NK-92 treated with Interleukin-12 subunit alpha and Interleukin-12 subunit beta, amount 100 ng/mL, for 24 hours (cell line): ENCODE results near the gene LARP4B.
A peak's percentile ranks its signal among the peaks of the same experiment; 100 is the strongest.

Source experiments
- DNase-seq: peaks from one replicate; lab custom pipeline; 2025; lab: John Stamatoyannopoulos, UW

Gene LARP4B

DNA sequence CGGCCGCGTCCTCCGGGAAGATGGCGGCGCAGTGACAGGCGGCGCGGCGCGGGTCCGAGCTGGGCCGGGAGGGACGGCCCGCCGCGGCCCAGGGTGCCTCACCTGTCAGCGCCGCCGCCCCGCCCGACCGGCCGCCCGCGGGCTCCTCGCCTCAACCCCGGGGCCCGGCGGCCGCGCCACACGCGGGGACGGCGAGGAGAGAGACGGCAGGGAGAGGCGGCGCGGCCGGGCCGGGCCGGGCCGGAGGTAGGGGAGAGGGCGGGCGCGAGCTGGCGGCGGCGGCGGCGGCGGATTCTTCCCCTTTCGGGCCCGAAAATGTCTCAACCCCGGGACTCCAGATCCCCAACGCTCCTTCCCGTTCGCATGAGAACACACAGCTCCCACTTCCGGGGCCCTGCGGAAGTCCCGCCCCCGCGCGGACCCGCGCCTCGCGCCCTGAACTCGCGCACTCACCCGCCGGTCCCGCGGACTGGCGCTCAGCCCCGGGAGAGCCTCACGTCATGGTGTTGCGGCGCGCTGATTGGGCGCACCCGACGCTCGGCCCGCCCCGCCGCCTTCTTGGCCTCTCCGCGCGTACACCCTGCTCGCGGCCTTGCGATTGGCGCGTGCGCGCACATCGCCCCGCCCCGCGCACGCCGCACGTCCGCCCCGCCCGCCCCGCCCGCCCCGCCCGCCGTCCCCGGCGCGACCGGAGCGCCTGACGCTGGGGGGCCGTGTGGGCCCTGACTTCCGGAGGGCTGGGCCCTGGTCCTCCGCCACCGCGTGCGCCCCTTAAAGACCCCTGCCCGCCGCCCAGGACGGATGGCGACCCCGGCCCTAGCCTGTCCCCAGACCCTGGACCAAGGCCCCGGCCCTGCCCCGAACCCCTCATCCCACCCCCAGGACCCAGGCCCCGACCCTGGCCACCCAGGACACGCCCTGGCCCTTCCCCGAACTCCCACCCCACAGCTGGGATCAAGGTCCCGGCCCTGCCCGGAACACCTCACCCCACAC, at the start of gene LARP4B:
Gene LARP4B, minus strand, starts transcription at position 380 of the 993 bp plus-strand sequence. CDS start 45,984 bp downstream, outside the sequence.
- DNase-seq: peak; percentile 76

DNA sequence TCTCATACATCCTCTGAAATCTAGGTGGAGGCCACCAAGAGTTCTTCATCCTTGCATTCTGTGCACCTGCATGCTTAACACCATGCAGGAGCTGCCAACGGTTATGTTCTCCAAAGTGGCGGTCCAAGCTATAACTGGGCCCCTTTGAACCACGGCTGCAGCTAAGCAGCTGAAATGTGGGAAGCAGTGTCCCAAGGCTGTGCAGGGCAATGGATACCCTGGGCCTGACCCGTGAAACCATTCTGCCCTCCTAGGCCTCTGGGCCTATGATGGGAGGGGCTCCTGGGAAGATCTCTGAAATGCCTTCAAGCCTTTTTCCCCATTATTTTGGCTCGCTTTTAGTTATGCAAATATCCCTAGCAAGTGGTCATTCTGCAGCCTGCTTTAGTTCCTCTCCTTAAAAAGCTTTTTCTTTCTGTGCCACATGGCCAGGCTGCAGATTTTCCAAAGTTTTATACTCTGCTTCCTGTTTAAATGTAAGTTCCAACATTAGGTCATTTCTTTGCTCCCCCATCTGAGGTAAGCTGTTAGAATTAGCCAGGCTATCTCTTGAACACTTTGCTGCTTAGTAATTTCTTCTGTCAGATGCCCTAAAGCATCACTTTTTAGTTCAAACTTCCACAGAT, 49.1 kb upstream of the LARP4B start:
- no peak for DNase-seq

DNA sequence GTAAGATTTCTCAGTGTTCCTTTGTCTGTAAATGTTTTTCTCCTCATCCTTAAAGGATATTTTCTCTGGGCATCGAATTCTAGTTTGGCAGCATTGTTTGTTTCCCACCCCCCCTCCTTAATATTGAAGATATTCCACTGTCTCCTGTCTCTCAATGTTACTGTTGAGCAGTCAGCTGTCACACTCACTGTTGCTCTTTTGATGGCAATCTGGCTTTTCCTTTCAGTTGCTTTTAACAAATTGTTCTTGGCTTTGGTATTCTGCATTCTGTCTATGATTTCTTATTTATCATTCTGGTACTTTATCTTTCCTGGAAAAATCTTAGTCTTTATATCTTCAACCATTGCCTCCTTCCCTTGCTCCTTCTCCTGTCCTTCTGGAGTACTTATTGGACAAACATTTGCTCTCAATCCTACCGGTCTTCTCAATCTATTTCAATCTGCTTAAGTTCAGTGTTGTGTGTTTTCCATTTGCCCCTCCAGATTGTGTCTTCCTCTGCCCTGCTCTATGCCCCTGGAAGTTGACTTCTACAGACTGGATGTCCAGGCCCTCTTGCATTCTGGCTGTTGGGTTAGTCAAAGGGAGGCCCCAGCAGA, 47.4 kb upstream of the LARP4B start:
- DNase-seq: no peak

DNA sequence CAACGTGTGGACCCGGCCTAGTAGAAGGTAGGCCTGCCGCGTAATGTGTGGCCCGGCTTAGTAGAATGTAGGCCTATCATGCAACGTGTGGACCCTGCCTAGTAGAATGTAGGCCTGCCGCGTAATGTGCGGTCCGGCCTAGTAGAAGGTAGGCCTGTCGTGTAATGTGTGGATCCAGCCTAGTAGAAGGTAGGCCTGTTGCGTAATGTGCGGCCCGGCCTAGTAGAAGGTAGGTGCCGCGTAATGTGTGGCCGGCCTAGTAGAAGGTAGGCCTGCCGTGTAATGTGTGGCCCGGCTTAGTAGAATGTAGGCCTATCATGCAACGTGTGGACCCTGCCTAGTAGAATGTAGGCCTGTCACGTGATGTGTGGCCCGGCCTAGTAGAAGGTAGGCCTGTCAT, 44.8 kb upstream of the LARP4B start:
- no peak for DNase-seq

DNA sequence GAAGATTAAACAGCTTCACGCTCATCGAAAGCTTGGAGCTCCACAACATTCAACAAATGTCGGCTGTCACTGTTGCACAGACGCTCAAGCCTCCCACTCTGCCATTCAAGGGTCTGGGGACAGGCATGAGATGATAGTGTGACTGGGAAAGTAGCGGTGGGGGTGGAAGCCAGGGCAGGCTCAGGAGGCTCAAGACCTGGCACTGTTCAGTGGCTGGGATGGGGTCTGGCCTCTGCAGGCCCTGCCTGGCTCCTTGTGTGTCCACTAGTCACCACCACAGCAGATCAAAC, 43.2 kb upstream of the LARP4B start:
- DNase-seq: no peak

DNA sequence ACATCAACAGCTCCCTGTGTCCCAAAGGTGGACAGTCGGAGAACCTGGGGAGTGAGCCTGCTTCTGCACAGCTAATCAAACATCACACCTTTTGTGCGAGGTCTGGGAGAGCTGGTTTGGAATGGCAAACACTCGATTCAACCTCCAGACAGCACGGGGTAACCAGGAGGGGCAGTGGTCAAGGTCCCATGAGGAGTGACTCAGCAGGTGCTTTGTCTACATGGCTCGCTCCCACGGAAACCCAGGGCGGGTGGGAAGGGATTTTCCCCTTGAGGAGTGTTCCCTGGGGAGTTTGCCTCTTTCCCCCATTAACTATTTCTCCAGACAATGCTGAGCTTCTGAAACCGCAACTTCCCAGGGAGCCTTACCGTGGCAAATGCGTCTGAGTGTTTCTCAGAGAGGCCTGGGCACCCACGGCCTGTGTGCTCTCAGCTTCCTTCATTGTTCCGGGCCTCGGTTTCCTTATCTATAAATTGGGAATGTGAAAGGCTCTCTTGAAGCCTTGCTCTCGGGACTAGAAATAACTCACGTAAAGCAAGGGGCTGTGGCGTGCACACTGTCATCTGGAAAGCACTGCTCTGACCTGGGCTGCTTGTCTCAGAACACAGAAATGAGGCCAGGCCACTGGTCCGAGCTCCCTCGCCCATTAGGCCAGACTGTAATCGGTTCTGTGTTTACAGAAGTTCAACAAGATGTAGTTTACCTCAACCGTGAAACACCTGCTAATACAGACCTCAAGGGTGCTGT, 42.7 kb upstream of the LARP4B start:
- DNase-seq: no peak

DNA sequence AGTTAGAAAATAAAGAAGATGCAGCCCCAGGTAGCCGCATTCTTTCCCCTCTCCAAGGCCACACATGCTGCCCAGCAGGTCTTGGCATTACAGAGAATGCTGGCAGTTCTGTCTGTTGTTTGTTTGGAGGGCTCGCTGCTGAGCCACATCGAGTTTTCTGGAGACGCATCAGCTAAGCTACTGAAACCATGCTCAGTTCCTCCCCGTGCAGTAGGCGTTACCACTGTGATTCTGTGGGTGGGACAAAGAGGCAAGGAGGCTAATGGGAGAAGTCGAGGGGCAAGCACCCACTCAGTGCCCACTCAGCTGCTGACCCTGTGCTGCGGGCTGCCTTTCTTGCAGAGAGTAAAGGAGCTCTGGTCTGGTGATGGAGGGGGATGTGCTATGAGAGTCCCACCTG, 41.3 kb upstream of the LARP4B start:
- no peak for DNase-seq

DNA sequence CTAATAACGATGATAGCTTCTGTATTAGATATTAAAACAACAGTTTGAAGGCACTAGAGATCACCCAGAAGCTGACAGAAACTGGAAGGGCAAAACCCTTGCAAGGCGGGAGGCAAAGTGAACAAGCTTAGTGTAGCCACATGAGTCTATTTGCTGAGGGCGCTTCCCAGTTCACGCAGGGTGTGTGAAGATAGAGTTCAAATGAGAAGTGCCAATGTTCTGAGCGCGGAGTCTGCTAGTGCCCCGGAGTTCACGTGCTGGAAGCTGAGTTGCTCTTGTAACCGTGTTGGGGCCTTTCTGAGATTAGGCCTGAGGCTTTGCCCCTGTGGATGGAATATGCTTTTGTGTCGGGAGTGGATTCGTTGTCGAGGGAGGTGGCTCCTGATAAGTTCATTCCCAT, 40.1 kb upstream of the LARP4B start:
- no peak for DNase-seq

DNA sequence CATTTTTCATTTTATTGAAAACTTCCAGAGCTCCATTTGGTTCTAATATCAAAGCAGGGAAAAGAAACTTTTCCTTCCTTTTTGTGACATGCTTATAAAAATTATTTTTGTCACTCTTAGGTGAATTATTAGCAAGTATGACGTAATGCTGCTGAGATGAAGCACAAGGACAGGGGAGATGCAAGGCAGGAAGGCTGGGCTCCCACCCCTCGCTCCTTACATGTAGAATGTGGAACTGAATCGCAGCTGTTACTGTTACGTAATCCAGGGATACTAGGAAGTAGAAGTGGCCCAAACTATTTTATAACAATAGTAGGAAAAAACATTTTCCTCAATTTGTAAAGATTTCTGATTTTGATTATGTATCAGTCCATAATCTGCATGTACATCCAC, 39.6 kb upstream of the LARP4B start:
- no peak for DNase-seq

DNA sequence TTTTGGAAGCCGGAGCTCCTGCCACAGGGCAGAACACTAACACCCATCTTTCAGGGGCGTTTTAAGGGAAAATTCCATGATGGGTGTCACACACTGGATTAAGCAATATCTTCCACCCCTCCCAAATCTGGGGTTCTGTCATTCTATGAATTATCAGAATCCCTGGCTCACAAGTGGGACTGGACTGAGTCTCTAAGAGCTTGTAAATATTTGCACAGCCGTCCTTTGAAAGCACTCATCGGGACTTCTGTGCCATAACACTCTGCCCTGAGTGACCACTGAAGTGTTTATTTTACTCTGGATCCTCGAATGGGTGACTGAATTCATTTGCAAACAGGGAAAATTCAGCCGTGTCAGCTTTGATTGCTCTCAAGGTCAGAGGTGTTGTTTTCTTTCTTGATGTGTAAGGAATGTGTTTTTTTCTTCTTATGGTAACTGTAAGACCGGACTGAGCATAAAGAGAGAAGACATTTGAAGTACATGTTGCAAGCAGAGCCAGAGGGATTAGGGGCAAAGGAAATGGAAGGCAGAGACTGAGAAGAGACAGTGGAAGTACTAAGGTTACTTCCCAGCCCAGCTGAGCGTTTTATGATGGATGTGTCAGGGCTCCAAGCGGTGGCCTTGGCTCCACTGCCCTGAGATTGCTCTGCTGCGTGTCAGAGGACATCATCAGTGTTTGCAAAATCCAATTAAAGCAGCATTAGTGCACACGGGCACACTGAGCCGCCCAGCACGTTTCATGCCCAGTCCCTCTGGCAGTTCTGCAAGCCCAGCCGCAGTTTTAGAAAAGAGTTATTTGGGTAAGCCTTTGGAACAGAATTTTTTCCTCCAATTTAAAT, 39.0 kb upstream of the LARP4B start:
- no peak for DNase-seq

DNA sequence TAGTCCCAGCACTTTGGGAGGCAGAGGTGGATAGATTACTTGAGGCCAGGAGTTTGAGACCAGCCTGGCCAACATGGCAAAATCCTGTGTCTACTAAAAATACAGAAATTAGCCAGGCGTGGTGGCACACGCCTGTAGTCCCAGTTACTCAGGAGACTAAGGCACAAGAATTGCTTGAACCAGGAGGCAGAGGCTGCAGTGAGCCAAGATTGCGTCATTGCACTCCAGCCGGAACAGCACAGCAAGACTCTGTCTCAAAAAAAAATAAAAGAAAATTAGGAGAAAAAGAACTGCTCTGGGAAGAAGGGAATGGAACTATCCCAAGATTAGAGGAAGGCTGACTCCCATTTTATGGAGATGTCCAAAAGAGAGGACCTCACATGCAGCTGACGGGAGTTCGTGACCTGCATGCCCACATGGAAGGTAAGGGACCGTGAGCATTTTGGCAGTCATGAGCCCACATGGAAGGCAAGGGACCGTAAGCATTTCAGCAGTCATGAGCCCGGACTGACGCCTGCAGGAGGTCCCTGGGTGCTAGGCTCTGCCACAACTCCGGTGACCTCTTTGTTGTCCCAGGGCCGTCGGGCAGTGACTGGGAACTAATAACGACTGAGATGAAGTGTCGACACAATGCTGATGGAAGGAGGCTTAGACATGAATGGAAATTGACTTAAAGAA, 38.1 kb upstream of the LARP4B start:
- DNase-seq: no peak

DNA sequence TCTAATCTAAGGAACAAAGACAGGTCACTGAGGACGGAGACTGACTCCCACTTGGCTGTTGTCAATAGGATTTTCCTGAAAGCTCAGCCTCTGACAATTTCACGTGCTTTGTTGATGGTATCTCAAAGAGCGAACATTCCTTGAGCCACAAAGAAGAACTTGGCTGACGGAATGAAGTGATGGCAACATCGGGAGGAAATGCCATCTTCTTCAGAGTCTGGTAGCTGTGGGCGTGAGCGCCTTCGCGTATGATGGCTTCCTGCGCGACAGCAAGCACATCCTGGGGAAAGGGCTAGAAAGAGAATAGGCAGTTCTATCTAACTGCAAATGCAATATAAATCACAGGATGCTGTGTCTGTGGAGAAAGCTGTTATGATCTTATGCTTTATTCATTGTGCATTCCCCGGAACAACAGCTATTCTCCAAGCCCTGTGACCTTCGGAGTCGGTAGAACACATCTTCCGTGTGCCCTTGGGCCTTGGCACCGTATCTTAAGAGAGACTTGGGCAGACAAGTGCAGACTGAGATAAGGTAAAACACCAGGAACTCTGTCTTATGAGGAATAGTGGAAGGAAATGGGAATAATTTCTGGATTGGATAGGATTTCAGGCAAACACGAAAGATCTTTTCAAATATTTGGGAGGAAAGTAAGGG, 37.2 kb upstream of the LARP4B start:
- DNase-seq: no peak

DNA sequence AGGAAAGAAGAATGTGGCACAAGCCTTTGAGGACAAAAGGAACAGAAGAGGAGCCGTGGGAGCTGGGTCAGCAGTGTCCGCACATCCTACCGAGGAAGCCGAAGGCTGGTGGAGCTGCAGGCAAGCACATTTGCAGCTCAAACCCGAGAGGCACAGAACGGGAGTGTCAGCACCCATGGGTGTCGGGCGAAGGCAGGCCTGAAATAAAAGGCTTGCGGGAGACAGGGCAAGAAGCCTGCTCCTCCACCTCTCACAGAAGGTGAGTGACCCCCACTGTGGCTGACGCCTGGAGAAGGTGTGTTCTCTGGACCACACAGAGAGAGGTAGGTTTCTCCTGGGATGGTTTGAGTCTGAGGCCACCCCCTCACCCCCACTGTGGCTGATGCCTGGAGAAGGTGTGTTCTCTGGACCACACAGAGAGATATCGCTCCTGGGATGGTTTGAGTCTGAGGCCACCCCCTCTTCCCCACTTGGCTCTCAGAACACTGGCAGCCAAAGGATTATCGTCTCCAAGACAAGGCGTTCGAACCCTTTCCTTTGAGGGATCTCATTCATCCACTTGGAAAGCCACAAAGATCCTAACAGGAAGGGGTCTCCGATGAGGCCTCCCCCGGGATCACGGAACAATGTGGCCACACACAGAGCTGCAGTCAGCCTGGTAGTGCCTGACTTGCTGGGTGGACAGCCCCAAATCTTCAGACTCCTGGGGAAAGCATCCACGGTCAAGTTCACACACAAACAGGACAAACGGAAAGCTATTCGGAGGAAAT, 35.1 kb upstream of the LARP4B start:
- DNase-seq: no peak

DNA sequence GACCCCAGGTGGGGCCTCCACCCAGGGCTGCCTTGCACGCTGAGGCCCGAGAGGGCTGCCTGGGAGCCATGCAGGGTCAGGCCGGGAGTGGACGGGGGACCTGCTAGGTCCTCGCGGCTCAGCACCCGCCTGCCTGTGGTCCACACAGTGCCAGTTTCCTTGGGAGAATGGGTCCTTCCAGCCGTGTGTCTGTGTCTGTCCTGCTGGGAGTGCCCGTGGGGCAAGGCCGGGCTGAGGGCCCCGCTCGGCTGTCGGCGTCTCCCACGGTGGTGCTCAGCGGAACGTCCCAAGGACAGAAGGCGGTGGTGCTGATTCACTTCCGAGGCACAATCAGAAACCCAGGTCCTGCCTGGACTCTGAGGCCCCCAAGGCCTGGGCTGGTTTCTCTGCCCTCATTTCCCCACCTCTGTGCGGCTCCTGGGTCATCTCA, 33.5 kb upstream of the LARP4B start:
- DNase-seq: no peak

DNA sequence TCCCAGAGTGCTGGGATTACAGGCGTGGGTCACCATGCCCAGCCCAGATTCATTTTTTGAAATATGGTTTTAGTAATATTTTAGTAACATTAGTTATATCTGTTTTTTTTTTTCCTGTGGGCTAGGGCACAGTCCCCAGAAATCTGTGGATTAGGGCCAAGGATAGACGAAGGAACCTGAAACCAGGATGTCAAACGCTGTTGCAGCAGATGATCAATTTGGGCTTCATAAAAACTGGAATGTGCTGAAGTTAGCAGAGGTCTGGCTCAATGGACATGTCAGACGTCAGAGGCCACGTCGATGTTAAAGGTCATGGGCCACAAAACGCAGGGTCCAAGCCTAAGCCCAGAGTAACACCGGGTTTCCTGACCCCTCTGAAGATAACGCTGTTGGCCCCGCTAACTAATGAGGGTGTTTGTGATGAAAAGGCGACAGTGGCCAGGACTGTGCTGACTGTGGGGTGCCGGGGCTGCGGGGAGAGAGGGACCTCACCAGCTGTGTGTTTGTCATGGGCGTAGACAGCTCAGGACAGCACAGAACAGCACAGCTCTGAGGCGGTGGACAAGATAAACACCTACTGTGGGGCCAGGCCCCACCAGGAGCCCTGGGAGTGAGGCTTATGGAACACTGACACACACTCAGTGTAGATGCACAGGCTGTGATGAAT, 32.9 kb upstream of the LARP4B start:
- no peak for DNase-seq

DNA sequence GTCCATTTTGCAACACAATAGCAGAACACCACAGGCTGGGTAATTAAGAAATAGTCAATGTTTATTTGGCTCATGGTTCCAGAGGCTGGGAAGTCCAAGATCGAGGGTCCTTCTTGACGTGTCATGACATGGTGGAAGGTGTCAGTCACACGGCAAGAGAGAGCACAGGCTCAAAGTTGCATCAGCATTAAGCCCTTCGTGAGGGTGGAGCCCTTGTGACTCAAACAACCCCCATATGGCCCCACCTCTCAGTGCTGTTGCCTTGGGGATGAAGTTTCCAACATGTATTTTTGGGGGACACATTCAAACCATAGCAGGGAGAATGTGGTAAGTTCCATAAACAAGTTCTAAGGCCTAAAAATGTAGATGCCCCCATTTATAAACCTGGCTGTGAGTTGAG, 32.1 kb upstream of the LARP4B start:
- DNase-seq: no peak

DNA sequence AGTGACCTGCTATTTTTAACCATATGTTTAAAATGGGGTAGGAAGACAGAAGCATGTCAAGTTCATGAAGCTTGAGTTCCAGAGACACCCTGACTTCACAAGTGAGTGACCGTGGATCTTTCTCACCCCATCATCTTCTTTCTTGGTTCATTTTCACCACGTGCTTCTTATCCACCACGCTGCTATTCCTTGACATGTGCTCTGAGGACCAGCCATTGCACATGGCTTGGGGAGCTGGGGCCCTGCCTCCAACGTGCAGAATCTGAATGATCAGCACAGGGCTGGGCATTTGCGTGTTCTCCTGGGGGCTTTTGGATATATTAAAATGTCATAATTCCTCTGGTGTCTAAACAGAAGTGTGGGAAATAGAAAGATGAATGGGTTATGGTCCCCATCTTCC, 31.7 kb upstream of the LARP4B start:
- no peak for DNase-seq

DNA sequence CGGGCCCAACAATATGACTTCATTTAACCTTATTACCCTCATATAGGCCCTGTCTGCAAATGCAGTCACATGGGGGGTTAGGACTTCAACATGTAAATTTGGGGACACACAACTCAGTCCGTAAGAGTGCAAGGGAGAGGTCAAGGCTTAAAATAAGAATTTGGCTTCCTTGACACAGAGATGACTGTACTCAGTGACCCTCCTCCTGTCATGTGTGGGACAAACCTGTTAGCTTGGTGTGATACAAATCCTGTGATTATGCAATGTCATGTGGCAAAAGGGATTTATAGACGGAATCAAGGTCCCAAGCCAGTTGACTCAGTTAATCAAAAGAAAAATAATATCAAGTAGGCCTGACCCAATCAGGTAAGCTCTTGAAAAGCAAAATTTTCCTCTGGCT, 30.8 kb upstream of the LARP4B start:
- no peak for DNase-seq

DNA sequence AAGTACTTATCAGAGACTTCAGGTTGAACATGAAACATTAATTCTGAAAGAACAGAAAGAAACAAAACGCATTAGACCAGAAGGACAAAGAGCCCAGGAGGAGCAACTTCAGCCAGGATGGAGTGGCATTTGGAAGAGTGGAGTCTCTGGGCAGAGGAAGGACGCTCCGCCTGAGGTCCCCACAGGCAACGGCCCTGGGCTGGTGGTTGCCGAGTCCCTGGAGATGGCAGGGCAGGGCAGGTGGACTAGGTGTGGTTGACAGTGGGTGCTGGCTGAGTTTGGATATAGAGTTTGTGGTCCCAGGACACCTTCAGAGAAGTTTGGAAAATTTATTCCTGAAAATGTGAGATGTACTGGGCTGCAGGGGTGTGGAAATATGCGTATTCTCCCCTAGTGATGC, 27.4 kb upstream of the LARP4B start:
- DNase-seq: no peak
